Measurements from ENCODE around the gene ZSWIM9.

Gene ZSWIM9

GRCh38 chr19:48169939-48170803 lies at the start of gene ZSWIM9, which contains the start of gene LIG1:
TSS of gene ZSWIM9 (plus strand) at chr19:48170680. CDS start at chr19:48171803, 1,123 bp downstream.
TSS of gene LIG1 (minus strand) at chr19:48170344. CDS start at chr19:48165566, 4,778 bp downstream.
- DNase-seq (ENCODE audit: low read depth in 2 of 2): peak; percentile 85 to 88

GRCh38 chr19:48121066-48121465 lies 49.4 kb upstream of the ZSWIM9 start:
- DNase-seq (ENCODE audit: low read depth in 2 of 2): no peak

- no peak for DNase-seq (ENCODE audit: low read depth in 2 of 2)
Observed at GRCh38 chr19:48121909-48122371, 48.5 kb upstream of the ZSWIM9 start.

GRCh38 chr19:48122421-48122820 lies 48.1 kb upstream of the ZSWIM9 start:
- DNase-seq (ENCODE audit: low read depth in 2 of 2): no peak

GRCh38 chr19:48123907-48124651 lies 46.4 kb upstream of the ZSWIM9 start:
- peak; percentile 58 to 61 for DNase-seq (ENCODE audit: low read depth in 2 of 2)

- DNase-seq (ENCODE audit: low read depth in 2 of 2): no peak
Observed at GRCh38 chr19:48127561-48127960, 42.9 kb upstream of the ZSWIM9 start.

GRCh38 chr19:48133094-48133493 lies 37.4 kb upstream of the ZSWIM9 start:
- no peak for DNase-seq (ENCODE audit: low read depth in 2 of 2)

GRCh38 chr19:48135411-48135810 lies 35.1 kb upstream of the ZSWIM9 start:
- peak in 1 of 2 donors; percentile 22 for DNase-seq (ENCODE audit: low read depth in 2 of 2)

GRCh38 chr19:48136547-48136946 lies 33.9 kb upstream of the ZSWIM9 start:
- DNase-seq (ENCODE audit: low read depth in 2 of 2): no peak

GRCh38 chr19:48137411-48137810 lies 33.1 kb upstream of the ZSWIM9 start:
- no peak for DNase-seq (ENCODE audit: low read depth in 2 of 2)

- DNase-seq (ENCODE audit: low read depth in 2 of 2): no peak
Observed at GRCh38 chr19:48139053-48139452, 31.4 kb upstream of the ZSWIM9 start.

GRCh38 chr19:48147597-48148175 lies 22.8 kb upstream of the ZSWIM9 start:
- no peak for DNase-seq (ENCODE audit: low read depth in 2 of 2)

- no peak for DNase-seq (ENCODE audit: low read depth in 2 of 2)
Observed at GRCh38 chr19:48148576-48148975, 21.9 kb upstream of the ZSWIM9 start.

- DNase-seq (ENCODE audit: low read depth in 2 of 2): no peak
Observed at GRCh38 chr19:48149430-48149829, 21.1 kb upstream of the ZSWIM9 start.

GRCh38 chr19:48152551-48152950 lies 17.9 kb upstream of the ZSWIM9 start:
- DNase-seq (ENCODE audit: low read depth in 2 of 2): peak; percentile 7 to 45

GRCh38 chr19:48154003-48154402 lies 16.5 kb upstream of the ZSWIM9 start:
- no peak for DNase-seq (ENCODE audit: low read depth in 2 of 2)

GRCh38 chr19:48158210-48158790 lies 12.2 kb upstream of the ZSWIM9 start:
- DNase-seq (ENCODE audit: low read depth in 2 of 2): no peak

GRCh38 chr19:48168689-48169088 lies 1.8 kb upstream of the ZSWIM9 start:
- no peak for DNase-seq (ENCODE audit: low read depth in 2 of 2)

GRCh38 chr19:48169578-48169938 lies 922 bp upstream of the ZSWIM9 start:
- DNase-seq (ENCODE audit: low read depth in 2 of 2): peak; percentile 87 to 89

- no peak for DNase-seq (ENCODE audit: low read depth in 2 of 2)
Observed at GRCh38 chr19:48170817-48171347, 402 bp downstream of the ZSWIM9 start.

- no peak for DNase-seq (ENCODE audit: low read depth in 2 of 2)
Observed at GRCh38 chr19:48171710-48172109, 1.2 kb downstream of the ZSWIM9 start.
